CD4-positive, alpha-beta T cell treated with Interleukin-6 for 4 hours (primary cell): ENCODE measurements around the gene PDZK1.
"Not testable (repeated sequence)": the region's sequence is repeated elsewhere in the genome, so short reads cannot be mapped to it uniquely, and the experiment has no call there.

ENCODE experiments used
- DNase-seq: peaks from one replicate; pipeline ENCODE4 v3.0.0-alpha.2; 2020; ENCODE audit warnings: mixed read lengths

PDZK1 gene

GRCh38 chr1:145710291-145711027 lies 3.3 kb upstream of the PDZK1 start:
- no peak for DNase-seq

- DNase-seq = no peak
These were observed 895 bp upstream of the PDZK1 start for GRCh38 chr1:145708063-145708462.

DNA sequence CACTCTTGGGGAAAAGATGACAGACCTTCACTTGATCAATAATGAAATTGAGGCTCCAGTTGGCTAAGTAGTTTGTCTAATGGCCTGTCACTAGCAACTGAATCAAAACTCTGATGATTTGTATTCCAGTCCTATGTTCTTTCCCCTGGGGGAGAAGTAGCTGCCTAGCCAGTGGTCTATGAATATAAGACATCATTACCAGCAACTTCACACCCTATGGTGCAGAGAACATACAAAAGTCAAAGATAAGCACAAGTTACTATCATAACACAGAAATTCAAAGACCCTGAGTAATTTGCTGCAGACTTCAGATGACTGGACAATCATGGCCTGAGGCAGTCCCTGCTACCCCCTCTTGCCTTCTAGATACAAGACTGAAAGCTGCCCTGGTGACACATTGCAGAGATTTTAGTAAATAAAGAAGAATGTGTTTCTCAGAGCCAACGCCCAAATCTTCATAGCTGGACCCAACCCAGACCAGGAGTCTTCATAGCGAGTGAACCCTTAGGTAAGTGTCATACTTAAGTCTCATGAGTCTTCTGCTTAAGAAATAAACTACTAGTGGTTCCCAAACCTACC lies 993 bp downstream of the PDZK1 start:
- no peak for DNase-seq

GRCh38 chr1:145705622-145706021 lies 1.5 kb downstream of the PDZK1 start:
- no peak for DNase-seq

DNA sequence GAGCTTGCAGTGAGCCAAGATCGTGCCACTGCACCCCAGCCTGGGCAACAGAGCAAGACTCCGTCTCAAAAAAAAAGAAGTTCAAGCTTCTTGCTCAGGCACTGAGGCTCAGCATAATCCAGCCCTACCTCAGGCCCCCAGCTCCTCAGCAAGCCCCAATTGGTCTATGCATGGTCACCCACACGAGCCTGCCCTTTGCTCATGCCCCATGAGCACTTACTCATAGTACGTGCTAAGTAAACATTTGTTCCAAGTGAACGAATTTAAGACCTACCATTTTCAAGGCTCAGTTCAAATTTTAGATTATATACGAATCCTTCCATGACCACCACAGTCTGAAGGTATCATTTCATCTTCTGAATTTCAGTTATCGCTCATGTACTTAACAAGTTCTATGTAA lies 4.3 kb downstream of the PDZK1 start:
- no peak for DNase-seq

- no peak for DNase-seq
These were observed 5.1 kb downstream of the PDZK1 start for GRCh38 chr1:145702052-145702451.

DNA sequence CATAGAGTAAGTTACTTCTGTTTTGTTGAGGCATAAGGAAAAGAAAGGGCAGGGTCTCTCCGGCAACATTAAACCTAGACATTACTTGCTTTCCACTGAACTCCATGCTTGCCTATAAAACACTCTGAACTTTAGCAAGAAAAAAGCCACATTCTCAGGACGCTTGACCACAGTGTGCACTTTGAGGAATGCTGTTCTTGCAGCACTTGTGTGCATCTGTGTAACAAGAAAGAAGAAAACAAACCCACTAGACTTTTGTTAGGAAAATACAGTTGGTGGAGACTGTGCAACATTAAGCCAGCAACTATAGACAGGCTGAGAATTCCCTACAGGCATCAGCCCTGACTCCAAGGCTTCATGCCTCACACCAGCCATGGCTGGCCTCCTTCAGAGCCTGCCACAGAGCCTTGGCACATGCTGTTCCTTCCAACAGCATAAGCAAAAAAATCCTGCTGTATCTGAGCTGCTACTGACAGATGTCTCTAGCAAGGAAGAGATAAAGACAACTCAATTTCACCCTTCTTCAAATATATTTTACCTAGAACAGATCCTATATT lies 5.8 kb downstream of the PDZK1 start:
- DNase-seq = no peak

DNA sequence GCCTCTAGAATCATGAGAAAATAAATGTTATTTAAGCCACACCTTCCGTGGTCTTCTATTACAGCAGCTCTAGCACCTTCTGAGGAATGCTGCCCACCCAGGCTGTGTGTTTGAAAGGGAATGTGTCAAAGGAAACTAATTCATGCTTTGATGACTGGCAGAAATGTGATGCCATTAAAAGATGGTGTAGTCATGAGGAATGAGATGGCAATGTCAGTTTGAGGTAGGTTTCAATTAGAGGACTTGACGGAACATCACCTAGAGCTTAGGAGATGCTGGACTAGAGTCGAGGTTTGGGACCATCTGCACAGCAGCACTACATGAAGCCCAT lies 10.6 kb downstream of the PDZK1 start:
- no peak for DNase-seq

DNA sequence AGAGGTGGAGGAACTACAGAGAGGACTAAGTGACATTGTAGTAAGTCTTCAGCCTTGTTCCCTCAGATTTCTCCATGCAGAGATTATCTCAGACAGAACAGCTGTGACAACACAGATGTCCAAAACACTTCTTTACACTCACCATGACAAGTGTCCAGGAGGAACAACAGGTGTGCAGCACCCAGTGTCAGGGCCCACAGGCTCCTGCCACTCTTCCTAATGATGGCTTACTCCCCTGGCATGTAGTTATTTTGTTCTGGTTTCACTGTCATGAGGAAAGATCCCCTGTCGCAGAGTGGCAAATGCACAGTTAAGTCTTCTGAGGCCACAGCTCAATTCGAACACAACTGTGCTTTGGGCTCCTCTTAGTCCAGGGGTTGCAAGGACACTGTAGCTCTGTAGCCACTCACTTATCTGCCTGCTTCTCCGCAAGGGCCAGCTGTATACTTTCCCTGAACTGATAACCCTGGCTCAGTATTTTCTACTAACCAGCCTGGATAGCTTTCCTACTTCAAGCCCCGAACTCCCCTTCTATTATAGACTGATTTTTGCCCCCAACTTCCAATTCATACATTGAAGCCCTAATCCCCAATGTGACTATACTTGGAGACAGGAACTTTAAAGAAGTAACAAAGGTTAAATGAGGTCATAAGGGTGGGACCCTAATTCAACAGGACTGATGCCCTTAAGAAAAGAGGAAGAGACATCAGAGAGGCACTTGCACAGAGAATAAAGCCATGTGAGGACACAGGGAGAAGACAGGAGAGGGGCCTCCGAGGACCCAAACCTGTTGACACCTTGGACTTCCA lies 11.1 kb downstream of the PDZK1 start:
- no peak for DNase-seq

- DNase-seq = no peak
These were observed 14.3 kb downstream of the PDZK1 start for GRCh38 chr1:145692785-145693443.

DNA sequence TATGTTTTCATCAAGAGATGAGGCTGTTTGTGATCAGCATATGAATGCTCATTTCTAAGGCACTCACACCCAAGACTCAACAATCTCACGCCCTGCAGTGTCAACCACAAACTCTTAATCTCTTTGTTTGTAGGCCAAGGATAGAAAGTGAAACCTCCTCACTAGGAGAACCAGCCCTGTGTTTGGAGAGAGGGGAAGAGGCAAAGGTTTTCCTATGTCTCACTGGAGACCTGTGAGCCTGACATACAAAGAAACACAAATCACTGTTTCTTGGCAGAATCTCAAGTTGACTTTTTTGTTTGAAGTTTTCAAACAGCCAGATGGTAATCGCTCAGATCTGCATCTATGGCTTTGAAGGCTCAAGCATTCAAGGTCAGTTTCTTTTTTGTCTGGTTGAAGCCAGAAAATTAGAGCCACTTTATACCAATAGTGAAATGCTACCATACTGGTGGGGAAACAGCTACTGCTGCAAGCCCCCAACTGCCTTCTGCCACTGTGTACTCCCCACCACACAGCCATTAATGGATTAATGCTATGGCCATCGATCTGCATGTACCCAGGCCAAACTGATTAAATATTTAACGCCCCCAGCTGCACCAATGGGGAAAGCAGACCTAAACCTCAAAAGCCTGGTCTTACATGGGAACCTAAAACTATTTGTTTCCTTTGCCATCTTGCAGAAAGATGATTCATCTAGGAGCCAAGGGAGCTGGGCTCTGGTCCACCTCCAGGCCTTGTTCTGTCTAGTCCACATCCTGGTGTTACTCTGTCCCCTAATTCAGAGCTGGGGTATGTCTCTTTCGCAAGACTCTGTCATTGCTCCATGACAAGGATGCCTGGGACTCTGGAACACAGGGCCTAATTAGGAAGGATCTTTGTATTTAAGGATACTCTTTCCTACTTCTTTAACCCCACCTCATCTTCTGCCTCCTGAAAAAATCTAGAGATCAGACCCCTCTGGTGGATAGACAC lies 16.3 kb downstream of the PDZK1 start:
- DNase-seq = peak; percentile 42

GRCh38 chr1:145689922-145690321 lies 17.2 kb downstream of the PDZK1 start:
- no peak for DNase-seq

DNA sequence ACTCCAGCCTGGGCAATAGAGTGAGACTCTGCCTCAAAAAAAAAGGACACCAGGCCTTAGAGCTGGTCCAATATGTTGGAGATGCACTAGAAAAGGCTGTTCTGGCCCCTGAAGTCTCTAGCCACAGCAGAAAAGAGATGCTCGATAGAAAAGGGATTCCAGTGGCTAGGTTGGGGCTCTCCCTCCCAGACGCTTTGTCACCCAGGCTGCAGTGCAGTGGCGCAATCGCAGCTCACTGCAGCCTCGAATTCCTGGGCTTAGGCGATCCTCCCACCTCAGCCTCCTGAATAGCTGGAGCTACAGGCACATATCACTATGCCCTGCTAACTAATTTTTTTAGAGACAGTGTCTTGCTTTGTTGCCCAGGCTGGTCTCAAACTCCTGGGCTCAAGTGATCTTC lies 18.2 kb downstream of the PDZK1 start:
- no peak for DNase-seq

DNA sequence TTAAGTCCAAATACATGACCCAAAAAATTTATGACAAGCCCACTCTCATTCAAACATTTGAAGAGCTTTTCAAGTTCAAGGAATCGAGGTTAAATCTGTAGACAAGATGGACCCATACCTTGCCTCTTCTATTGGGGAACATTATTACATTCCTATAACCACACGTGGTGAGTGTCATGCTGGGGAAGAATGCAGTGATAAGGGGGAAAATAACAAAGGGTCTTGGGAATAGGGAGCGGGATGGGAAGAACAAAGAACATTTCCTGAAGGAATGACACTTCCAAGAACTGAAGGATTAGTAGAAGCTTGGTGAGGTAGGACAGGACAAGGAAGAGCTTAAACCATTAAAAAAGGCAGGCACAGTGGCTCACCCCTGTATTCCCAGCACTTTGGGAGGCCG lies 18.8 kb downstream of the PDZK1 start:
- DNase-seq = no peak

DNA sequence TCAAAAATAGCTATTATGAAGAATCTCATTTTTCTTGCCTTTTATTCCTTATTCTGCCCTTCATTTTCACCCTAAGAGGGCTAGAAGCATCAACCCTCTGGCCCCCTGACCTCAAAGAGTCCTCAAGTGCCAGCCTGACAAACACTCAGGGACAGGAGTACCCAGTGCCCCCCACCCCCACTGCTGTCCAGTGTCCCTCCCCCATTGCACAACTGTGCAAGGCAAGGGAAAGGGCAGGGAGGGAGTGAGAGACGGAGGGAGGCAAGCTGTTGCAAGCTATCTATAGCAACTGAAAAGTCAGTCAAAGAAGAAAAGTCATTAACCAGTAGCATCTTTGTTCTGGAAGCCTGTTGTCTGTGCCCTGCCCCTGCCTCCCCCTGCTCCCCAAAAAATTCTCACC lies 21.1 kb downstream of the PDZK1 start:
- not testable (repeated sequence) for DNase-seq

- not testable (repeated sequence) for DNase-seq
These were observed 22.3 kb downstream of the PDZK1 start for GRCh38 chr1:145684858-145685257.

DNA sequence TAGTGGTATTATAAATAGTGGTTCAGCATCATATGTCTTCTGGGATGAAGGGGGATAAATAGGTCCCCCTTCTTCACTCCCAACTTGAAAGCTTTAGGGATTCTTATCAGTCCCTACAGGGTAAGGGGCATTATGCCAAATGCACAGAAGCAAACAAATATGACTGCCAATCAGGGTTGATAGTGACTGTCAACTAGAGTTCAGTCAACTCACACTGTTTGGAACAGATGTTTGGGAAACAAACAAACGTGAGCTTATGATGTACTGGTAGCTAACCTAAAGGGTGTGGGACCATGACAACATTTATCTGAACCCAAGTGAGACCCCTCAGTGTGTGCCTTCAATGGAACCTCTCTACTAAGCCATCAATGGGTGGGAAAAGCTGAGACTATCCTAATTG lies 34.0 kb downstream of the PDZK1 start:
- DNase-seq = not testable (repeated sequence)

DNA sequence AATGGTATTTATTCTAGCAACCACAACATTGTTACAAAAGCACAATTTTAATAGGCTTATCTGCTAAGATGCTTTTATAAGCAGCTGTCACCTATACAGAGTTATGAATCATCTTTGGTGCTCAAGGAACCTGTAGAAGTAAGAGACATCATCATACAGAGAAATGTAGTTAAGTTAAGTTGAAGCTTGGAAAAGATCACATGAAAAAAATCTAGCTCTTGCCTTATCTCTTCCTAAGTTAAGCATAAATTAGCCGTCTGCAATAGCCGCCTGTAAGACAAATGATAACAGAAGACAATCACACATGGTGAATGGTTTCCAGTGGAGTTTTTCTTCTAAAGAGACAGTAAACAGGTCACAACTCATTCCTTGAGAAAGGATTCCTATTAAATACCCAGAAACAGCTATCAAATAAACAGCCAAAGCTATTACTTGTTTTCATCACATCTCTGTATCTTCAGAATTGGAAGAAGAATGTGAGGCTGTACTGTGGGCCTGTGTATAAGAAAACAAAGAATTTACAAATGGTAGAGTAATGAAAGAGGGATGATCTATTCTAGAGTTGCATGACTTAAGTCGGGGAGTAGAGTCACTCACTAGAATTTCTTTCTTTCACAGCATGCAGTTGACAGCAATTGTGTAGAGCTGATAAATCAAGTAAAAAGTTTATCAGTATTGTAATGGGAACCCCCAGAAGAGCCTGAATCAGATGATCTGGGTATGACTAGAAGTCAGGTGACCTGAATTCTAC lies 36.0 kb downstream of the PDZK1 start:
- not testable (repeated sequence) for DNase-seq

GRCh38 chr1:145665015-145665414 lies 42.2 kb downstream of the PDZK1 start:
- not testable (repeated sequence) for DNase-seq

DNA sequence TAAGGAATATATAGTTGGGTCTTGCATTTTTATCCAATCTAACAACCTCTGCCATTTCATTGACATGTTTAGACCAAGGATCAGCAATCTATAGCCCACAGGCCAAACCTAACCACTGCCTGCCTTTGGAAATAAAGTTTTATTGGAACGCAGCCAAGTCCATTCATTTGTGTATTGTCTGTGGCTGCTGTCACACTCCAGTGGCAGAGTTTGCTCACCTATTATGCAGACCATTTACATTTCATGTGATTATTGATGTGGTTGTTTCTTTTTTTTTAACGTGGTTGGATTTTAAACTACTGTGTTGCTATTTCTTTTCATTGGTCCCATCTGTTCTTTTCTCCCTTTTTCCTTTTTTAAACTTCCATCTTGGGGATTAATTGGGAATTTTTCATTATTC lies 44.7 kb downstream of the PDZK1 start:
- DNase-seq = not testable (repeated sequence)
